ENCODE measurements around the gene KIF3B. TPM values are rescaled to one million over a fixed set of nuclear protein-coding genes. Genes with fewer than 3 reads are reported as not detected.
"Not testable (repeated sequence)": the region's sequence is repeated elsewhere in the genome, so short reads cannot be mapped to it uniquely, and the experiment has no call there.

Gene KIF3B
- total RNA-seq, 1 experiment from 2014 or later, result 31.5 TPM

DNA sequence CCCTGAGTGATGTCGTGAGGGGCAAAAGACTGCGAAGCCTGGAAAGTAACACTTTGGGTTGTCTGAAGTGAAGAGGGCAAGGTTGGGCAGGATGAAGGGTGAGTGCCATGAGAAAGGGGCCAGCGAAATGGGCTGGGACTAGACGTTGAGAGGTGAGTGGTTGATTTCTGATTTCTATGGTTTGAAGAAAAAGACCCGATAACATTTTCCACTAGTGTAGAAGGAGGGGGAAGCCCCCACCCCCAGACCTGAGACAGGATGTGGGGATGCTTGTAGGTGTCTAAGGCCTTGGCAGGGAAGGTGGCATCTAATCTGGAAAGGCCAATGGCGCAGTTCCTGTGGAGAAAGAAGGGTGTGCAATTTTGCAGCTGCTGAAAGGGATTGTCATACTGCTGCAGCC is 25.3 kb upstream of the KIF3B start:
- POLR2A ChIA-PET, result no interaction called here

DNA sequence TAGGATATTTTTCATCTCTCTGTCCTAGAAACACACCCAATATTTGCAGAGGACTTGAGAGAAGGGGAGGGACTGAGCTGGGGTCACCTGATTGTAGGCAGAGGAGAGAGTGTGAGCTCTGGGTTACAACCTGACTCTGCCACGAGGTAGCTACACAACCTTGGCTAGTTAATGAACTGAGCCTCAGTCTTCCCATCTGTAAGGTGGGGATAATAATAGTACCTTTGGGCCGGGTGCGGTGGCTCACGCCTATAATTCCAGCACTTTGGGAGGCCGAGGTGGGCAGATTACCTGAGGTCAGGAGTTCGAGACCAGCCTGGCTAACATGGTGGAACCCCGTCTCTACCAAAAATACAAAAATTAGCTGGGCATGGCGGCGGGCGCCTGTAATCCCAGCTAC is 16.5 kb upstream of the KIF3B start:
- H3K4me1 ChIP-seq (ENCODE audit: control insufficient read depth in 1 of 2, insufficient read depth in 2 of 2, low read length in 2 of 2); H3K27ac ChIP-seq (ENCODE audit: low read depth, low read length); H3K27me3 ChIP-seq (ENCODE audit: insufficient read depth, low read length); H3K4me2 ChIP-seq (ENCODE audit: low read length); H3K79me2 ChIP-seq (ENCODE audit: insufficient read depth, low read length); RAD21 ChIA-PET (ENCODE audit: low non-redundant PET in 1 of 2, low total read pairs in 2 of 2, uncharacterized antibody in 2 of 2, unreplicated experiment in 2 of 2); BruUV-seq (replicated peaks); H2AFZ ChIP-seq (ENCODE audit: low read depth, low read length, poor library complexity, severe bottlenecking); ATAC-seq; intact Hi-C loops (cut with micrococcal nuclease); CTCF ChIA-PET; H4K20me1 ChIP-seq (ENCODE audit: insufficient read depth); H3K4me3 ChIP-seq (replicated peaks in 1 of 2; ENCODE audit: low read depth in 1 of 2, low read length in 2 of 2); DNase-seq (ENCODE audit: low read depth, low spot score); H3K9ac ChIP-seq (ENCODE audit: low read length); POLR2A ChIA-PET; H3K36me3 ChIP-seq (ENCODE audit: control insufficient read depth in 1 of 2, insufficient read depth in 2 of 2, low read length in 2 of 2); H3K9me2 ChIP-seq (ENCODE audit: insufficient read depth); H3K9me3 ChIP-seq (ENCODE audit: control insufficient read depth in 1 of 2, insufficient read depth in 1 of 2, low read depth in 1 of 2, low read length in 2 of 2): not testable (repeated sequence)

More for the DNA sequence above, 25.3 kb upstream of the KIF3B start:
- Histone ChIP-seq H3K36me3 (ENCODE audit: control insufficient read depth in 1 of 2, insufficient read depth in 2 of 2, low read length in 2 of 2) (no peaks in the 10 kb centered on the region), H3K9ac (ENCODE audit: low read length) (no peak overlapping the region), H3K4me3 (replicated peaks in 1 of 2; ENCODE audit: low read depth in 1 of 2, low read length in 2 of 2) (no peak overlapping the region), H3K4me2 (ENCODE audit: low read length) (no peak overlapping the region), H3K27me3 (ENCODE audit: insufficient read depth, low read length) (no peaks in the 10 kb centered on the region), H4K20me1 (ENCODE audit: insufficient read depth) (no peaks in the 10 kb centered on the region), H3K27ac (ENCODE audit: low read depth, low read length) (no peak overlapping the region), H3K4me1 (ENCODE audit: control insufficient read depth in 1 of 2, insufficient read depth in 2 of 2, low read length in 2 of 2) (peaks cover 4 to 6% of the 10 kb centered on the region in 2 experiments; a peak in 3 of 4 replicates), H3K79me2 (ENCODE audit: insufficient read depth, low read length) (no peaks in the 10 kb centered on the region), H3K9me3 (ENCODE audit: control insufficient read depth in 1 of 2, insufficient read depth in 1 of 2, low read depth in 1 of 2, low read length in 2 of 2) (no peaks in the 10 kb centered on the region), H3K9me2 (ENCODE audit: insufficient read depth) (no peaks in the 10 kb centered on the region), H2AFZ (ENCODE audit: low read depth, low read length, poor library complexity, severe bottlenecking) (no peak overlapping the region)
- no peak for DNase-seq (ENCODE audit: low read depth, low spot score)
- RAD21 ChIA-PET (ENCODE audit: low non-redundant PET in 1 of 2, low total read pairs in 2 of 2, uncharacterized antibody in 2 of 2, unreplicated experiment in 2 of 2), result no interaction called here
- CTCF ChIA-PET, result no interaction called here
- TF ChIP-seq, protein P1, sequence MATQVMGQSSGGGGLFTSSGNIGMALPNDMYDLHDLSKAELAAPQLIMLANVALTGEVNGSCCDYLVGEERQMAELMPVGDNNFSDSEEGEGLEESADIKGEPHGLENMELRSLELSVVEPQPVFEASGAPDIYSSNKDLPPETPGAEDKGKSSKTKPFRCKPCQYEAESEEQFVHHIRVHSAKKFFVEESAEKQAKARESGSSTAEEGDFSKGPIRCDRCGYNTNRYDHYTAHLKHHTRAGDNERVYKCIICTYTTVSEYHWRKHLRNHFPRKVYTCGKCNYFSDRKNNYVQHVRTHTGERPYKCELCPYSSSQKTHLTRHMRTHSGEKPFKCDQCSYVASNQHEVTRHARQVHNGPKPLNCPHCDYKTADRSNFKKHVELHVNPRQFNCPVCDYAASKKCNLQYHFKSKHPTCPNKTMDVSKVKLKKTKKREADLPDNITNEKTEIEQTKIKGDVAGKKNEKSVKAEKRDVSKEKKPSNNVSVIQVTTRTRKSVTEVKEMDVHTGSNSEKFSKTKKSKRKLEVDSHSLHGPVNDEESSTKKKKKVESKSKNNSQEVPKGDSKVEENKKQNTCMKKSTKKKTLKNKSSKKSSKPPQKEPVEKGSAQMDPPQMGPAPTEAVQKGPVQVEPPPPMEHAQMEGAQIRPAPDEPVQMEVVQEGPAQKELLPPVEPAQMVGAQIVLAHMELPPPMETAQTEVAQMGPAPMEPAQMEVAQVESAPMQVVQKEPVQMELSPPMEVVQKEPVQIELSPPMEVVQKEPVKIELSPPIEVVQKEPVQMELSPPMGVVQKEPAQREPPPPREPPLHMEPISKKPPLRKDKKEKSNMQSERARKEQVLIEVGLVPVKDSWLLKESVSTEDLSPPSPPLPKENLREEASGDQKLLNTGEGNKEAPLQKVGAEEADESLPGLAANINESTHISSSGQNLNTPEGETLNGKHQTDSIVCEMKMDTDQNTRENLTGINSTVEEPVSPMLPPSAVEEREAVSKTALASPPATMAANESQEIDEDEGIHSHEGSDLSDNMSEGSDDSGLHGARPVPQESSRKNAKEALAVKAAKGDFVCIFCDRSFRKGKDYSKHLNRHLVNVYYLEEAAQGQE (IDR thresholded peaks at IDR 0.05; ENCODE audit: low read depth), result no peak
- TF ChIP-seq EZH2 (IDR thresholded peaks at IDR 0.05) (no peak), SRF (IDR thresholded peaks at IDR 0.05; ENCODE audit: low read depth) (no peak), EGR1 (IDR thresholded peaks at IDR 0.05; ENCODE audit: low read depth) (no peak), ZNF274 (IDR thresholded peaks at IDR 0.05; ENCODE audit: low read depth, low read length) (no peak), SIN3A (IDR thresholded peaks at IDR 0.05; ENCODE audit: low read depth) (no peak), TCF7L2 (IDR thresholded peaks at IDR 0.05; ENCODE audit: borderline replicate concordance, extremely low read depth, insufficient read depth, insufficient read length) (no peak), RAD21 (IDR thresholded peaks at IDR 0.05; ENCODE audit: low read depth) (no peak), POLR2AphosphoS5 (IDR thresholded peaks at IDR 0.05; ENCODE audit: low read depth, low read length) (no peak), CEBPB (IDR thresholded peaks at IDR 0.05; ENCODE audit: low read depth) (no peak), SP1 (IDR thresholded peaks at IDR 0.05; ENCODE audit: low read depth) (no peak), CBX3 (IDR thresholded peaks at IDR 0.05; ENCODE audit: low read depth) (no peak), FOSL1 (IDR thresholded peaks at IDR 0.05; ENCODE audit: low read depth) (no peak)
- TF ChIP-seq, protein P2, sequence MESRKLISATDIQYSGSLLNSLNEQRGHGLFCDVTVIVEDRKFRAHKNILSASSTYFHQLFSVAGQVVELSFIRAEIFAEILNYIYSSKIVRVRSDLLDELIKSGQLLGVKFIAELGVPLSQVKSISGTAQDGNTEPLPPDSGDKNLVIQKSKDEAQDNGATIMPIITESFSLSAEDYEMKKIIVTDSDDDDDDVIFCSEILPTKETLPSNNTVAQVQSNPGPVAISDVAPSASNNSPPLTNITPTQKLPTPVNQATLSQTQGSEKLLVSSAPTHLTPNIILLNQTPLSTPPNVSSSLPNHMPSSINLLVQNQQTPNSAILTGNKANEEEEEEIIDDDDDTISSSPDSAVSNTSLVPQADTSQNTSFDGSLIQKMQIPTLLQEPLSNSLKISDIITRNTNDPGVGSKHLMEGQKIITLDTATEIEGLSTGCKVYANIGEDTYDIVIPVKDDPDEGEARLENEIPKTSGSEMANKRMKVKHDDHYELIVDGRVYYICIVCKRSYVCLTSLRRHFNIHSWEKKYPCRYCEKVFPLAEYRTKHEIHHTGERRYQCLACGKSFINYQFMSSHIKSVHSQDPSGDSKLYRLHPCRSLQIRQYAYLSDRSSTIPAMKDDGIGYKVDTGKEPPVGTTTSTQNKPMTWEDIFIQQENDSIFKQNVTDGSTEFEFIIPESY (IDR thresholded peaks at IDR 0.05; ENCODE audit: extremely low read depth, insufficient replicate concordance, low read length), result no peak
- no TSS peak for BruUV-seq (replicated peaks)
- intact Hi-C loops (cut with micrococcal nuclease), result no loop called here
- no peak for ATAC-seq

Measured in HCT116 (cell line).